GM23248 (cell line): ENCODE measurements around the gene CYBC1. TPM values are rescaled to one million over a fixed set of nuclear protein-coding genes. Genes with fewer than 3 reads are reported as not detected.

Experiments used
- DNase-seq: peaks from one replicate; pipeline ENCODE4 v3.0.0-alpha.2; 2015
- H2AFZ ChIP-seq: fragments of 200-600 bp; sonication (generic); 2 replicates; pipeline ENCODE4 v1.6.1; 2016; ENCODE audit warnings: antibody characterized with exemption
- H3F3A ChIP-seq: fragments of 200-600 bp; sonication (generic); 2 replicates; pipeline ENCODE4 v1.6.1; 2016; ENCODE audit warnings: mild to moderate bottlenecking, antibody characterized with exemption, mixed run types; ENCODE audit not compliant: insufficient read depth
- H3K27ac ChIP-seq: fragments of 200-600 bp; sonication (generic); 2 replicates; pipeline ENCODE4 v1.5.1; 2016; ENCODE audit warnings: mild to moderate bottlenecking
- H3K27me3 ChIP-seq: fragments of 200-600 bp; sonication (generic); replicated peaks from 2 replicates; pipeline ENCODE4 v1.6.1; 2016; ENCODE audit warnings: mild to moderate bottlenecking; ENCODE audit not compliant: insufficient read depth
- H3K36me3 ChIP-seq: fragments of 200-600 bp; sonication (generic); 2 replicates; pipeline ENCODE4 v1.6.1; 2016; ENCODE audit warnings: low read depth, mild to moderate bottlenecking
- H3K4me1 ChIP-seq: fragments of 200-600 bp; sonication (generic); 2 replicates; pipeline ENCODE4 v1.6.1; 2016; ENCODE audit warnings: mild to moderate bottlenecking; ENCODE audit not compliant: insufficient read depth
- H3K4me2 ChIP-seq: fragments of 200-600 bp; sonication (generic); one replicate; pipeline ENCODE4 v1.6.1; 2016; ENCODE audit warnings: mild to moderate bottlenecking; ENCODE audit not compliant: unreplicated experiment
- H3K4me3 ChIP-seq: fragments of 200-600 bp; sonication (generic); 2 replicates; pipeline ENCODE4 v1.5.1; 2016; ENCODE audit warnings: mild to moderate bottlenecking
- H3K79me2 ChIP-seq: fragments of 200-600 bp; sonication (generic); 2 replicates; pipeline ENCODE4 v1.6.1; 2016; ENCODE audit warnings: mild to moderate bottlenecking; ENCODE audit not compliant: insufficient read depth
- H3K9ac ChIP-seq: fragments of 200-600 bp; sonication (generic); 2 replicates; pipeline ENCODE4 v1.6.1; 2016; ENCODE audit warnings: mild to moderate bottlenecking
- H3K9me2 ChIP-seq: fragments of 200-600 bp; sonication (generic); 2 replicates; pipeline ENCODE4 v1.6.1; 2016; ENCODE audit warnings: mixed run types, mild to moderate bottlenecking, moderate library complexity; ENCODE audit not compliant: insufficient read depth
- H3K9me3 ChIP-seq: fragments of 200-600 bp; sonication (generic); one replicate; pipeline ENCODE4 v1.6.1; 2017; ENCODE audit warnings: low read depth
- H4K20me1 ChIP-seq: fragments of 200-600 bp; sonication (generic); 2 replicates; pipeline ENCODE4 v1.6.0; 2016; ENCODE audit not compliant: insufficient read depth
- EZH2 ChIP-seq: fragments of 200-600 bp; sonication (generic); IDR thresholded peaks from 2 replicates; pipeline ENCODE4 v1.6.1; 2018; ENCODE audit warnings: antibody characterized with exemption, mild to moderate bottlenecking; ENCODE audit not compliant: insufficient read depth, poor library complexity, severe bottlenecking
- EZH2phosphoT487 ChIP-seq: fragments of 200-600 bp; sonication (generic); IDR thresholded peaks from 2 replicates; pipeline ENCODE4 v1.6.1; 2018; ENCODE audit warnings: antibody characterized with exemption, moderate library complexity, mild to moderate bottlenecking, low read depth; ENCODE audit not compliant: insufficient read depth
- WGBS, 2 experiments: methylation state at CpG; one replicate each; pipeline ENCODE4 v1.1.6; 2015 to 2017; ENCODE audit warnings: low lambda C conversion rate in 2 of 2, low coverage in 1 of 2; ENCODE audit errors: missing lambda C conversion rate in 2 of 2; 5-methylcytosine and 5-hydroxymethylcytosine counted together
- in situ Hi-C: fragments of 300-500 bp; cut with MboI; formaldehyde crosslinking; loops from 2 replicates; pipeline ENCODE4 v1.15.0; 2020
- polyA plus RNA-seq: library from polyadenylated mRNA; unstranded; fragments of >200 nt; fragmentation: Nextera tagmentation; extraction: Ambion mirVana; gene quantifications from 2 replicates; pipeline ENCODE4 v1.2.1, GENCODE V29; 2016
- small RNA-seq: library from RNA; depleted of rRNA; stranded (forward); fragments of <200 nt; gene quantifications from one replicate; pipeline ENCODE3, GENCODE V24; 2014; ENCODE audit warnings: low read depth, low replicate concordance
- total RNA-seq: library from RNA; depleted of rRNA; stranded (reverse); fragments of >200 nt; shearing (Covaris generic); gene quantifications from 2 replicates; pipeline ENCODE4 v1.2.3, GENCODE V29; 2014; rRNA removed

CYBC1 gene
- total and polyA plus RNA-seq, 2 experiments from 2014 or later, result 58.3 to 66.5 TPM

DNA sequence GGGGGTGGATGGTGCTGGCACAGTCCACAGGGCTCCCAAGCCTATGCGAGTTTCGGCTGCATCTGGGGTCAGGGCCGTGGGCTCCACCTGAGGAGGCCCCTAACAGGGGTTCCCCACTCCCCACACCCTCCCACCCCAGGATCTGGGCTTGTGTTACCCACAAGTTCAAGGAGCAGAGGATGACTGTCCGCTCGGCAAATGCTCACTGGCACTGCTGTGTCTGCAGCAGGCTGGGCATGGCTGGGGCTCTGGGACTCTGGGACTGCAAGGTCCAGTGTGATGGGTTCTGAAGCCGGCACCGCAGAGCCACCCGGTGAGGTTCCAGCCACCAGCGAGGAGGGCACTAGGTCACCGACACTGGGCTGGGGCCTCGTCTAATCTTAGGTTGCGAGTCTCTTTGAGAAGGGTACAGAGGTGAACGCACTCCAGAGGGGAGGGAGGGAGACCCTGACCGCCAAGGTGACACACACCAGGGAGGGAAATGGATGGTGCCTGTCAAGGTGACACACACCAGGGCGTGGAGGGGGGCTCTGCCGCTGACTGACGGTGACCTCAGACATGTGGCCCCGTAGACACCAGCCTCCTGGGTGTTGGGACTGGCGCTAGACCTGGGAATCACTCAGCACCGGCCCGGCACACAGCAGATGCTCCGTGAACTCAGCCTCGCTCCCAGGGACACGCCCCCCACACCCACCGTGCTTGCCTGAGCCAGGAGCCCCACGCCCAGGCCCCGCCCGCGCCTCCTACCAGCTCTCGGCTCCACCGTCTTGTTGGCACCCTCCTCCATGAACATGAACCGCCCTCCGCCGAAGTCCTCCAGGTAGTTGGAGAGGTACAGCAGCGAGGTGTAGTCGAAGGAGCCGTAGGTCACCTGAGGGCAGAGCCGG, 52.9 kb downstream of the CYBC1 start:
- no peaks in the 10 kb centered on the region for H3K9me2 ChIP-seq
- DNase-seq, result peak; percentile 38

GRCh38 chr17:82396601-82397435, 53.7 kb downstream of the CYBC1 start:
- in situ Hi-C loops, result no loop called here
- 7 to 9% methylated on average over 17 to 19 of the region's 19 CpGs for WGBS, 2 experiments
- Histone ChIP-seq H3K4me2 (peak overlapping the region; percentile 48), H3K4me1 (peaks cover 23% of the 10 kb centered on the region), H3K4me3 (peak overlapping the region; percentile 35; the same call in 1 of the 2 replicates), H3K79me2 (no peaks in the 10 kb centered on the region), H2AFZ (no peak overlapping the region), H3K27me3 (no peaks in the 10 kb centered on the region), H3K9me2 (no peaks in the 10 kb centered on the region), H3K9ac (peak overlapping the region; percentile 73), H3K27ac (peak overlapping the region; percentile 93), H3K9me3 (no peaks in the 10 kb centered on the region), H3K36me3 (no peaks in the 10 kb centered on the region), H4K20me1 (no peaks in the 10 kb centered on the region), H3F3A (peaks cover 22% of the 10 kb centered on the region)
- no peak for TF ChIP-seq EZH2
- TF ChIP-seq EZH2phosphoT487, result no peak
- DNase-seq, result peak; percentile 98

More for the DNA sequence above, 52.9 kb downstream of the CYBC1 start:
- H3K27ac ChIP-seq, result no peak overlapping the region
- 61 to 65% methylated on average over 35 to 38 of the region's 38 CpGs for WGBS, 2 experiments
- H3K79me2 ChIP-seq, result no peaks in the 10 kb centered on the region
- H3K4me3 ChIP-seq, result no peak overlapping the region
- peaks cover 22% of the 10 kb centered on the region for H3F3A ChIP-seq
- H3K36me3 ChIP-seq, result no peaks in the 10 kb centered on the region
- H2AFZ ChIP-seq, result no peak overlapping the region
- H3K4me1 ChIP-seq, result peaks cover 23% of the 10 kb centered on the region
- no peaks in the 10 kb centered on the region for H3K27me3 ChIP-seq
- no peak overlapping the region for H3K4me2 ChIP-seq
- in situ Hi-C loops, result no loop called here
- H3K9me3 ChIP-seq, result no peaks in the 10 kb centered on the region
- H3K9ac ChIP-seq, result peak overlapping the region; percentile 73; the same call in 1 of the 2 replicates
- TF ChIP-seq EZH2phosphoT487 (no peak), EZH2 (no peak)
- H4K20me1 ChIP-seq, result no peaks in the 10 kb centered on the region

DNA sequence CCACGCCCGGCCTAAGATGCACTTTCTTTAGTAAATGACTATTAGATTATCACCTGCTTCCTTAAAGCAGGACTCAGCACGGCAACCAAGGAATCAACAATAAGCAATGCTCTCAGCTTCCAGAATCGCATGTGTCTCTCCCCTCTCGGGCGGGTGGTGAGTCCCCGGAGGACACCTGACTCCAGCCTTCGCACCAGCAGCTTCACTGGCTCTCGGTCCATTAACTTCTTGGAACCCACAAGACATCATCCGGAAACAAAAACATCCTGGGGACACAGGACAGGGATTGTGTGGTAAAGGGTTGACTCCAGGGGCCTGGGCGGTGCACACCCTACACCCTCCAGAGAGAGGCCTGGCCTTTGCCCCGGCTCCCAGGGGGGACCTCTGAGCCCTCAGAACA, 56.3 kb downstream of the CYBC1 start:
- Histone ChIP-seq H3F3A (peaks cover 14% of the 10 kb centered on the region), H4K20me1 (no peaks in the 10 kb centered on the region), H3K9ac (no peak overlapping the region), H3K4me3 (no peak overlapping the region), H3K9me3 (no peaks in the 10 kb centered on the region), H3K9me2 (no peaks in the 10 kb centered on the region), H3K27me3 (no peaks in the 10 kb centered on the region), H3K4me1 (peaks cover 17% of the 10 kb centered on the region), H3K79me2 (no peaks in the 10 kb centered on the region), H3K4me2 (no peak overlapping the region), H2AFZ (no peak overlapping the region), H3K36me3 (no peaks in the 10 kb centered on the region), H3K27ac (no peak overlapping the region)
- in situ Hi-C loops, result no loop called here
- 96 to 100% methylated on average over 12 of the region's 12 CpGs for WGBS, 2 experiments
- DNase-seq, result no peak
- TF ChIP-seq EZH2phosphoT487 (no peak), EZH2 (no peak)

DNA sequence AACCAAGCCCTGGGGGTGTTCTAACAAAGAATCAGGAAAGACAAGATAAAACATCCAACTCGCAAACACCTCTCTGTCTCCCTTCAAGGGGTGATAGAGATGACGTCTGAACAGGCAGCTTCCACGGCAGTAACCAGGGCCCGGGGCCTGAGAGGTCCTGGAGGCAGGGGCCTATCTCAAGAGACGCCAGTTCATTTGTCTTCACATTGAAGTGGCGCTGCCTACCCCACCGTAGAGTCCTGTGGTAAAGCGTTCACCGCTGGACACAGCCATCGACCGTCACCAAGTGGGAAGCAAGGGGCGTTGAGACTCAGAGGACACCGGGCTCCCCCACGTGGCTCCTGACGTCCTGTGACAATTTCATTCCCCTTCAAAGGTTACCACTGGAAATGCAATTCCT, 57.6 kb downstream of the CYBC1 start:
- in situ Hi-C loops, result no loop called here
- TF ChIP-seq EZH2, result no peak
- no peak for TF ChIP-seq EZH2phosphoT487
- H3K4me3 ChIP-seq, result no peak overlapping the region

More for the DNA sequence above, 57.6 kb downstream of the CYBC1 start:
- H3K4me1 ChIP-seq, result peaks cover 9% of the 10 kb centered on the region
- DNase-seq, result no peak
- no peak overlapping the region for H3K27ac ChIP-seq
- no peaks in the 10 kb centered on the region for H3K79me2 ChIP-seq
- H3K4me2 ChIP-seq, result no peak overlapping the region
- 91 to 96% methylated on average over 15 of the region's 15 CpGs for WGBS, 2 experiments
- no peak overlapping the region for H3K9ac ChIP-seq
- H3K27me3 ChIP-seq, result no peaks in the 10 kb centered on the region
- H3K36me3 ChIP-seq, result no peaks in the 10 kb centered on the region
- no peaks in the 10 kb centered on the region for H3K9me2 ChIP-seq
- H3K9me3 ChIP-seq, result no peaks in the 10 kb centered on the region
- H3F3A ChIP-seq, result peaks cover 4% of the 10 kb centered on the region
- H4K20me1 ChIP-seq, result no peaks in the 10 kb centered on the region
- no peak overlapping the region for H2AFZ ChIP-seq

Small RNA genes lying within 50 kb of the gene (small RNA-seq; reads per million reads assigned to genes)
- gene RF00019, result not detected

Other genes starting within 250 kb of the CYBC1 start
- 12.3 and 15.3 TPM in 2 replicates for gene CCDC57, start 237.9 kb downstream of the CYBC1 start, total RNA-seq
- gene CCDC57, start 237.9 kb downstream of the CYBC1 start, polyA plus RNA-seq, result 6.2 and 10.6 TPM in 2 replicates
- 550 and 595 TPM in 2 replicates for gene SLC16A3, start 221.7 kb downstream of the CYBC1 start, total RNA-seq
- 95.5 and 97.7 TPM in 2 replicates for gene SLC16A3, start 221.7 kb downstream of the CYBC1 start, polyA plus RNA-seq
- gene CSNK1D, start 177.1 kb downstream of the CYBC1 start, total RNA-seq, result 24.5 and 35.1 TPM in 2 replicates
- gene CSNK1D, start 177.1 kb downstream of the CYBC1 start, polyA plus RNA-seq, result 102 and 114 TPM in 2 replicates
- 0.22 TPM in 1 of 2 replicates, not detected in the other for gene CD7, start 133.1 kb downstream of the CYBC1 start, total RNA-seq
- 0.23 TPM in 1 of 2 replicates, not detected in the other for gene CD7, start 133.1 kb downstream of the CYBC1 start, polyA plus RNA-seq
- gene SECTM1, start 117.0 kb downstream of the CYBC1 start, total RNA-seq, result 1.4 and 3.0 TPM in 2 replicates
- gene SECTM1, start 117.0 kb downstream of the CYBC1 start, polyA plus RNA-seq, result 1.4 TPM in 2 replicates
- not detected in 2 replicates for gene TEX19, start 91.5 kb downstream of the CYBC1 start, total RNA-seq
- gene TEX19, start 91.5 kb downstream of the CYBC1 start, polyA plus RNA-seq, result not detected in 2 replicates
- not detected in 2 replicates for gene UTS2R, start 79.0 kb downstream of the CYBC1 start, total RNA-seq
- gene UTS2R, start 79.0 kb downstream of the CYBC1 start, polyA plus RNA-seq, result not detected in 2 replicates
- gene HEXD, start 32.4 kb downstream of the CYBC1 start, total RNA-seq, result 5.9 and 9.7 TPM in 2 replicates
- 4.1 and 5.7 TPM in 2 replicates for gene HEXD, start 32.4 kb downstream of the CYBC1 start, polyA plus RNA-seq
- gene OGFOD3, start 32.2 kb downstream of the CYBC1 start, total RNA-seq, result 34.1 and 44.7 TPM in 2 replicates
- gene OGFOD3, start 32.2 kb downstream of the CYBC1 start, polyA plus RNA-seq, result 38.1 and 43.6 TPM in 2 replicates
- 55.2 and 69.0 TPM in 2 replicates for gene NARF, start 8.0 kb upstream of the CYBC1 start, total RNA-seq
- gene NARF, start 8.0 kb upstream of the CYBC1 start, polyA plus RNA-seq, result 67.2 and 70.2 TPM in 2 replicates
- gene FOXK2, start 69.0 kb upstream of the CYBC1 start, total RNA-seq, result 38.4 and 43.0 TPM in 2 replicates
- gene FOXK2, start 69.0 kb upstream of the CYBC1 start, polyA plus RNA-seq, result 5.6 and 6.6 TPM in 2 replicates
- gene WDR45B, start 197.7 kb upstream of the CYBC1 start, total RNA-seq, result 87.3 and 118 TPM in 2 replicates
- 87.8 and 91.6 TPM in 2 replicates for gene WDR45B, start 197.7 kb upstream of the CYBC1 start, polyA plus RNA-seq
- 11.4 and 23.7 TPM in 2 replicates for gene RAB40B, start 247.9 kb upstream of the CYBC1 start, total RNA-seq
- 23.8 and 24.7 TPM in 2 replicates for gene RAB40B, start 247.9 kb upstream of the CYBC1 start, polyA plus RNA-seq